HFFc6 (cell line): Measurements from ENCODE around the gene VEGFB. TPM values are rescaled to one million over a fixed set of nuclear protein-coding genes. Genes with fewer than 3 reads are reported as not detected.

ENCODE experiments used
- DNase-seq: peaks from one replicate; pipeline ENCODE4 v3.0.0-alpha.2; 2018
- H3K27ac Mint-ChIP-seq: 2 replicates; pipeline ENCODE4 v1.8.0; 2020; ENCODE audit warnings: mild to moderate bottlenecking, mixed read lengths
- H3K27me3 Mint-ChIP-seq: 2 replicates; pipeline ENCODE4 v1.8.0; 2021; ENCODE audit warnings: mild to moderate bottlenecking, moderate library complexity, mixed read lengths; ENCODE audit not compliant: insufficient read depth
- H3K36me3 Mint-ChIP-seq: 2 replicates; pipeline ENCODE4 v1.8.0; 2021; ENCODE audit warnings: low read depth, mixed read lengths
- H3K4me1 Mint-ChIP-seq: 2 replicates; pipeline ENCODE4 v1.8.0; 2020; ENCODE audit warnings: low read depth, mixed read lengths
- H3K4me3 Mint-ChIP-seq: 2 replicates; pipeline ENCODE4 v1.8.0; 2020; ENCODE audit warnings: mild to moderate bottlenecking, moderate library complexity, mixed read lengths
- H3K9me3 Mint-ChIP-seq: 2 replicates; pipeline ENCODE4 v1.8.0; 2020; ENCODE audit warnings: mild to moderate bottlenecking, mixed read lengths
- CTCF ChIP-seq: fragments of 200-600 bp; sonication (generic); IDR thresholded peaks from 2 replicates; pipeline ENCODE4 v1.5.0; 2021; ENCODE audit warnings: antibody characterized with exemption, mild to moderate bottlenecking
- total RNA-seq, 6 experiments: library from RNA; stranded (reverse); fragmentation: NEBNext Ultra II Directional; extraction: Animal tissue kit (Norgen Biotek cat#: 25700); gene quantifications; 2 replicates in 1 of 6; 3 replicates in 5 of 6; pipeline ENCODE4 v1.2.3, GENCODE V29; 2021

Gene VEGFB
- total RNA-seq, 6 experiments from 2014 or later = 65.1 to 80.6 (median 71.2) TPM

DNA sequence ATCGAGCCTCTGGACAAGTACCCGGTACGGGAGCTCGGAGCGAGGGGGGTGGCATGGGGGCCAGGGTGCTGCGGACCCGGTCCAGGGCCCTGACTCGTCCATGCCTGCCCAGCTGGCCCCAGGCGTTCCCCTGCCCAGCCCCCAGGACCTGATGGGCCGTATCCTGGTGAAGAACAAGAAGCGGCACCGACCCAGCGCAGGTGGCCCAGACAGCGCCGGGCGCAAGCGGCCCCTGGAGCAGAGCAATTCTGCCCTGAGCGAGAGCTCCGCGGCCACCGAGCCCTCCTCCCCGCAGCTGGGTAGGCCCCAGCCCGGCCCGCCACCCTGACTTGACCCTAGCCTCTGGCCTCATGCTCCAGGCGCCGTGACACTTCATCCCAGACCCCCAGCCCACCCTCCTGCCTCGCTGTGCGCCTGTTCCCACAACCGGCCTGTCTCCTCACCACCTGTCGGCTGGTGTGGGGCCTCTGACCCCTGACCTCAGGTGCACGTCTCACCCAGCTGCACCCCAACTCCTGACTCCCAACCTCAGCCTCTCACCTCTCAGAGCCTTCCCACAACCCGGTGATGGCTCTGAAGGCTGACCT is 24.7 kb downstream of the VEGFB start:
- no peak overlapping the region for H3K4me3 Mint-ChIP-seq
- peaks cover 4% of the 10 kb centered on the region for H3K27me3 Mint-ChIP-seq
- no peak for TF ChIP-seq CTCF
- peaks cover 33% of the 10 kb centered on the region for H3K36me3 Mint-ChIP-seq
- no peak for DNase-seq
- peaks cover 9% of the 10 kb centered on the region for H3K4me1 Mint-ChIP-seq
- no peak overlapping the region for H3K27ac Mint-ChIP-seq
- no peaks in the 10 kb centered on the region for H3K9me3 Mint-ChIP-seq

- Mint-ChIP-seq H3K27ac (peak overlapping the region; percentile 42; the same call in 1 of the 2 replicates), H3K27me3 (peaks cover 4% of the 10 kb centered on the region), H3K36me3 (peaks cover 33% of the 10 kb centered on the region), H3K9me3 (no peaks in the 10 kb centered on the region), H3K4me1 (peaks cover 8% of the 10 kb centered on the region), H3K4me3 (no peak overlapping the region)
- no peak for TF ChIP-seq CTCF
- no peak for DNase-seq
These were observed 25.2 kb downstream of the VEGFB start for GRCh38 chr11:64259533-64260067.

GRCh38 chr11:64260147-64260708 is 25.8 kb downstream of the VEGFB start:
- no peak for DNase-seq
- Mint-ChIP-seq H3K36me3 (peaks cover 33% of the 10 kb centered on the region), H3K27me3 (peaks cover 4% of the 10 kb centered on the region), H3K27ac (peak overlapping the region; percentile 42; the same call in 1 of the 2 replicates), H3K4me1 (peaks cover 8% of the 10 kb centered on the region), H3K9me3 (no peaks in the 10 kb centered on the region), H3K4me3 (no peak overlapping the region)
- TF ChIP-seq CTCF = no peak

DNA sequence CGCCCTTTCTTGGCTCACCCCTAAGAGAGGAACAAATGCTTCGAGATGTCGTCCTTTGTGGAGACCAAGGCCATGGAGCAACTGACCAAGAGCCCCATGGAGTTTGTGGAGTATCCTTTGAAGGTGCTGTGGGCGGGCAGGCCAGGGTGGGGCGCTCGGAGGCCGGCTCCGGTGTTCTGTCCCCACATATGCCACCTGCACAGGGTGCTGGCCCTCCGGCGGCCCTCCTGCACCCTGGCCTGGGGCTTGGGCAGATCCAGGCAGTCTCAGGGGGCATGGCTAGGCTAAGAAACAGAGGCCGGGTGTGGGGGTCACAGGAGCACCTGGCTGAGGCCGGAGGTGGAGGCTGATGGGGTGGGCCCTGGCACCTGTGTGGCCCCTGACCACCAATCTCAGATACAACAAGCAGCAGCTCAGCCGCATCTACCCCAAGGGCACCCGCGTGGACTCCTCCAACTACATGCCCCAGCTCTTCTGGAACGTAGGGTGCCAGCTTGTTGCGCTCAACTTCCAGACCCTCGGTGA is 27.2 kb downstream of the VEGFB start:
- Mint-ChIP-seq H3K4me1 (peaks cover 21% of the 10 kb centered on the region), H3K4me3 (no peak overlapping the region), H3K27me3 (peaks cover 6% of the 10 kb centered on the region), H3K27ac (no peak overlapping the region), H3K36me3 (peaks cover 39% of the 10 kb centered on the region), H3K9me3 (no peaks in the 10 kb centered on the region)
- no peak for TF ChIP-seq CTCF
- no peak for DNase-seq

DNA sequence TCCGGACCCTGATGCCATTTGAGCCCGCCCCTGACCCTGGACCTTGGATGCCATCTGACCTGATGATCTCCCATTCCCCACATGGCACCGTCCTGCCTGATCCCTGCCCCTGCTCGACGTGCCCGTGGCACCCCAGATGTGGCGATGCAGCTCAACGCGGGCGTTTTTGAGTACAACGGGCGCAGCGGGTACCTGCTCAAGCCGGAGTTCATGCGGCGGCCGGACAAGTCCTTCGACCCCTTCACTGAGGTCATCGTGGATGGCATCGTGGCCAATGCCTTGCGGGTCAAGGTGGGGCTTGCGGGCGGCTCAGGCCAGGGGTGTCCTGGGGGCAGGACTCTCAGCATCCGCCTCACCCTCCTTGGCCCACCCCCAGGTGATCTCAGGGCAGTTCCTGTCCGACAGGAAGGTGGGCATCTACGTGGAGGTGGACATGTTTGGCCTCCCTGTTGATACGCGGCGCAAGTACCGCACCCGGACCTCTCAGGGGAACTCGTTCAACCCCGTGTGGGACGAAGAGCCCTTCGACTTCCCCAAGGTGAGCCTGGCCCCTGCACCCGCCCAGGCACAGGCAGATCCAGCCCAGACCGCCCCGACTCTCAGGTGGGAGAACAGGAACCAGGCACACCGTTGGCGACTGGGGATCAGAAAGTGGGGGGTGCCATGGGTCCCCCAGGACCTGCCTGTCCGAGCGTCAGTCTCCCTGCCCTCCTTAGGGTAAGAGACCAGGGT is 28.1 kb downstream of the VEGFB start:
- peaks cover 39% of the 10 kb centered on the region for H3K36me3 Mint-ChIP-seq
- no peak for TF ChIP-seq CTCF
- peaks cover 22% of the 10 kb centered on the region for H3K4me1 Mint-ChIP-seq
- H3K27me3 Mint-ChIP-seq = peaks cover 6% of the 10 kb centered on the region
- no peak overlapping the region for H3K4me3 Mint-ChIP-seq
- H3K27ac Mint-ChIP-seq = peak overlapping the region; percentile 84
- no peaks in the 10 kb centered on the region for H3K9me3 Mint-ChIP-seq
- DNase-seq = no peak
